GM15510 (cell line): ENCODE results near the gene RBM3.

Experiments
- POLR2A ChIP-seq: IDR thresholded peaks from 3 replicates; pipeline ENCODE4 v1.6.1; 2011; ENCODE audit warnings: borderline replicate concordance; ENCODE audit not compliant: insufficient read length; ENCODE audit errors: extremely low read depth

Gene RBM3

GRCh38 chrX:48560681-48561080, 13.6 kb upstream of the RBM3 start:
- no peak for TF ChIP-seq POLR2A

GRCh38 chrX:48569958-48570357, 4.3 kb upstream of the RBM3 start:
- no peak for TF ChIP-seq POLR2A

- TF ChIP-seq POLR2A, result no peak
Measured at GRCh38 chrX:48573690-48574269, 504 bp upstream of the RBM3 start.

GRCh38 chrX:48575642-48576041, 1.4 kb downstream of the RBM3 start:
- TF ChIP-seq POLR2A, result no peak

- TF ChIP-seq POLR2A, result no peak
Measured at GRCh38 chrX:48576108-48576507, 1.8 kb downstream of the RBM3 start.

GRCh38 chrX:48578661-48579128, 4.4 kb downstream of the RBM3 start:
- TF ChIP-seq POLR2A, result no peak

- no peak for TF ChIP-seq POLR2A
Measured at GRCh38 chrX:48579259-48579658, 5.0 kb downstream of the RBM3 start.

- no peak for TF ChIP-seq POLR2A
Measured at GRCh38 chrX:48580662-48581061, 6.4 kb downstream of the RBM3 start.

GRCh38 chrX:48584698-48585097, 10.4 kb downstream of the RBM3 start:
- TF ChIP-seq POLR2A, result no peak

GRCh38 chrX:48589482-48590162, 15.3 kb downstream of the RBM3 start:
- TF ChIP-seq POLR2A, result no peak

- no peak for TF ChIP-seq POLR2A
Measured at GRCh38 chrX:48590203-48591103, 16.2 kb downstream of the RBM3 start.

GRCh38 chrX:48591255-48591791, 17.0 kb downstream of the RBM3 start:
- no peak for TF ChIP-seq POLR2A

- TF ChIP-seq POLR2A, result no peak
Measured at GRCh38 chrX:48592971-48593370, 18.7 kb downstream of the RBM3 start.

GRCh38 chrX:48595929-48596328, 21.6 kb downstream of the RBM3 start:
- no peak for TF ChIP-seq POLR2A
